ENCODE data around the gene BTBD19. TPM values are rescaled to one million over a fixed set of nuclear protein-coding genes. Genes with fewer than 3 reads are reported as not detected.
"Not testable (repeated sequence)": the region's sequence is repeated elsewhere in the genome, so short reads cannot be mapped to it uniquely, and the experiment has no call there.

The BTBD19 gene
- total RNA-seq, 4 donors from 2014 or later: 1.2 to 7.3 (median 4.4) TPM

DNA sequence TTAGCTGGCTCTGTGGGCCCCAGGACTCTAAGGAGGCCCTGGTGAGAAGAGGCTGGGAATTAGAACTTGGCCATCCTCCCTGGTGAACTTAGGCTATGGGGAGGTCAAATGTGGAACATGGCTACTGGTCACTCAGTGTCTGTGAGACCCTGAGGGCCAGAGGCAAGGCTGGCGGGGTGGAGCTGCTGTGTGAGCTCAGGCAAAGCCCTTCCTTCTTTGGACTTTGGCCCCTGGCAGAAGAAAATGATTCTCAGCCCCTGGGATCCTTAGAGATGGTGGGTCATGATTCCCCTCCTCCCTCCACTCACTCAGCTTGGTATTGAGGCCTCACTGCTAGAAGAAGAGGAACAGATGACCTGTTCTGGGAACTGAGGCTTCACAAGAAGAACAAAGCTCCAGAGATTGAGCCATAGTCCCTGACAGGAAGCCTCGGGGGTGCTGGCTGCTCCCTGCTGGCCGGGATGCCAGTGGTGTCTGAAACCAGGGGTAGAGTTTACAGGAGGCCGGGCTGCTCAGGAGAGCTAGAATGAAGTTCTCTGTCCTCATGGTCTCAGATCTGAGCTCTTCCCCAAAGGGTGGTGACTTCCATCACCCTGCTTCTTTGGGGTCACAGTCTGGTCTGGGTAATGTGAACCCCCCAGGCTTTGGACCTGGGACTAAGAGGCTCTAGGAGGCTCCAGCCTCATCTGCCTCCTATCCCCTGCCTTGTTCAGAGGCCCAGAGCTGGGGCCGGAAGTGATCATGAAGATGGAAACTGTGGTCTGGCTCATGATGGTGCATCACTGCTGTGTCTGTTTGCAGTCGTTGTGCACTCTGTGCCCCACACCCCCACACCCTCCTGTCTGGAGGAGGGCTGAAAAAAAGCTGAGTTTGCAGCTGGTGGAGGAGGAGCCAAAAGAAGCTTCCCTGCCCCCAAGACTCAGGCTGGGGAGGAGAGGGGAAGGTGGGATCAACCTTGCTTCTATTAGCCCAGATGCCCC, 905 bp downstream of the BTBD19 start:
- peak overlapping the region; percentile 94 for H3K27ac ChIP-seq
- H3K27me3 ChIP-seq: no peaks in the 10 kb centered on the region
- H3K36me3 ChIP-seq: peaks cover 23% of the 10 kb centered on the region
- TF ChIP-seq POLR2AphosphoS5 (IDR thresholded peaks at IDR 0.05) (no peak), POLR2A (IDR thresholded peaks at IDR 0.05) (no peak), EP300 (IDR thresholded peaks at IDR 0.05) (no peak)
- TF ChIP-seq, protein P1, sequence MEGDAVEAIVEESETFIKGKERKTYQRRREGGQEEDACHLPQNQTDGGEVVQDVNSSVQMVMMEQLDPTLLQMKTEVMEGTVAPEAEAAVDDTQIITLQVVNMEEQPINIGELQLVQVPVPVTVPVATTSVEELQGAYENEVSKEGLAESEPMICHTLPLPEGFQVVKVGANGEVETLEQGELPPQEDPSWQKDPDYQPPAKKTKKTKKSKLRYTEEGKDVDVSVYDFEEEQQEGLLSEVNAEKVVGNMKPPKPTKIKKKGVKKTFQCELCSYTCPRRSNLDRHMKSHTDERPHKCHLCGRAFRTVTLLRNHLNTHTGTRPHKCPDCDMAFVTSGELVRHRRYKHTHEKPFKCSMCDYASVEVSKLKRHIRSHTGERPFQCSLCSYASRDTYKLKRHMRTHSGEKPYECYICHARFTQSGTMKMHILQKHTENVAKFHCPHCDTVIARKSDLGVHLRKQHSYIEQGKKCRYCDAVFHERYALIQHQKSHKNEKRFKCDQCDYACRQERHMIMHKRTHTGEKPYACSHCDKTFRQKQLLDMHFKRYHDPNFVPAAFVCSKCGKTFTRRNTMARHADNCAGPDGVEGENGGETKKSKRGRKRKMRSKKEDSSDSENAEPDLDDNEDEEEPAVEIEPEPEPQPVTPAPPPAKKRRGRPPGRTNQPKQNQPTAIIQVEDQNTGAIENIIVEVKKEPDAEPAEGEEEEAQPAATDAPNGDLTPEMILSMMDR (IDR thresholded peaks at IDR 0.05): no peak
- H3K4me1 ChIP-seq: peaks cover 82% of the 10 kb centered on the region
- WGBS: 43% methylated on average over 6 of the region's 6 CpGs
- H3K9me3 ChIP-seq: no peaks in the 10 kb centered on the region
- peak; percentile 83 to 85 for DNase-seq (ENCODE audit: low spot score in 2 of 2)
- H3K4me3 ChIP-seq: peak overlapping the region; percentile 33

DNA sequence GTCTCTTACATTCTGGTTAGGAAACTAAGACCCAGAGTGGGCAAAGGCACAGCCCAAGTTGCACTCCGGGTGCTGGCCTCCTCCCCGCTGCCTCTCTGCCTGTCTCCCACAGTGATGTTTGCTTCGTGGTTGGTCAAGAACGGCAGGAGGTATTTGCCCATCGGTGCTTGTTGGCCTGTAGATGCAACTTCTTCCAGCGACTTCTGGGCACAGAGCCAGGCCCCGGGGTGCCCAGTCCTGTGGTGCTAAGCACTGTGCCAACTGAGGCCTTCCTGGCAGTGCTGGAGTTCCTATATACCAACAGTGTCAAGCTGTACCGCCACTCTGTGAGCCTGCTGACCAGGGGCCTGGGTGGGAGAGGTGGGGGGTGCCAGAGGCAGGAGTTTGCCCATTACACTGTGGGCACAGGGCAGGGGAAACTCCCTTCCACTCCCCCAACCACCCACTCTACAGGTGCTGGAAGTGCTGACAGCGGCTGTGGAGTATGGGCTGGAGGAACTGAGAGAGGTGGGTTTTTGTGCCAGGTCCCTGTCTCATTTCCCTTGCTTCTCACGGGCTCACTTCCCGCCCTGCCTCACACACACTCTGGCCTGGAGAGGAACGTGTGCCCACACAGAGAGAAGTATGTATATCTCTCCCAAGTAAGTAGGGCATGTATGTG, 1.9 kb downstream of the BTBD19 start:
- peak in 1 of 2 donors; percentile 86 for DNase-seq (ENCODE audit: low spot score in 2 of 2)
- Histone ChIP-seq H3K4me3 (peak overlapping the region; percentile 33), H3K4me1 (peaks cover 91% of the 10 kb centered on the region), H3K27me3 (no peaks in the 10 kb centered on the region), H3K36me3 (peaks cover 13% of the 10 kb centered on the region), H3K27ac (peak overlapping the region; percentile 94), H3K9me3 (no peaks in the 10 kb centered on the region)
- TF ChIP-seq POLR2AphosphoS5 (IDR thresholded peaks at IDR 0.05): peak in 1 of 3 donors; percentile 18
- TF ChIP-seq, protein P1 (IDR thresholded peaks at IDR 0.05): no peak
- WGBS: 31% methylated on average over 10 of the region's 12 CpGs

DNA sequence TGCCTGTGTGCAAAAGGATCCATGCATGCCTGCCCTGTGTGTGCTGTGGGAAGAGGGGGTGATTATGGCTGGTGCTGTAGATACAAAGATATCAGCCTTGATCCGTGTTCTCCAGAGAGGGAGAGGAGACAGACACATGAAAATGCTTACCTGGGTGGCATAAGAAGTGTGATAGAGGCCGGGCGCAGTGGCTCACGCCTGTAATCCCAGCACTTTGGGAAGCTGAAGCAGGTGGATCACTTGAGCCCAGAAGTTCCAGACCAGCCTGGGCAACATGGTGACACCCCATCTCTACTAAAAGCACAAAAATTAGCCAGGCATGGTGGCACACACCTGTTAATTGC, 2.4 kb downstream of the BTBD19 start:
- not testable (repeated sequence) for H3K36me3 ChIP-seq, H3K27me3 ChIP-seq, H3K9me3 ChIP-seq, H3K4me3 ChIP-seq
- 88% methylated on average over 4 of the region's 4 CpGs for WGBS
- DNase-seq (ENCODE audit: low spot score in 2 of 2): peak in 1 of 2 donors; percentile 21
- peaks cover 96% of the 10 kb centered on the region for H3K4me1 ChIP-seq
- peak overlapping the region; percentile 94 for H3K27ac ChIP-seq

DNA sequence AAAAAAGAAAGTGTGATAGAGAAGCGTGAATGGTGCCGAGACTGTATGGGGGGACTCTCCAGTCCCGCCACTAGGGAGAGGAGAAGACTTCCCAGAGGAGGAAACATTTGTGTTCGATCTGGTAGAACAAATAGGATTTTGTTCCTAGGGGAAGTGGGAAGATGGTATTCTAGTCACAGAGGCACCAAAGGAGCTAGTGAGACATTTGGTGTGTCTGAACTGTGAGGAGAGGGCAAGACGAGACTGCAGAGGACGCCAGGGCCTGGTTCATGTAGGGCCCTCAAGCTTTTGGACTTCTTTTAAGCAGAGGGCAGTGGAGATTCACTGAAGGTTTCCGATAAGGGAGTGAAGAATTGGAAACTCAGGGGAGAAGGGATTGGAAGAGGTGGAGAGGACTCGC, 2.9 kb downstream of the BTBD19 start:
- peak in 1 of 2 donors; percentile 12 for DNase-seq (ENCODE audit: low spot score in 2 of 2)
- 60% methylated on average over 8 of the region's 8 CpGs for WGBS
- peaks cover 94% of the 10 kb centered on the region for H3K4me1 ChIP-seq
- peaks cover 3% of the 10 kb centered on the region for H3K36me3 ChIP-seq
- TF ChIP-seq POLR2A (IDR thresholded peaks at IDR 0.05): no peak
- no peak for TF ChIP-seq POLR2AphosphoS5 (IDR thresholded peaks at IDR 0.05)
- TF ChIP-seq, protein P1 (IDR thresholded peaks at IDR 0.05): no peak
- no peak for TF ChIP-seq EP300 (IDR thresholded peaks at IDR 0.05)
- H3K4me3 ChIP-seq: no peak overlapping the region
- H3K27ac ChIP-seq: peak overlapping the region; percentile 94
- no peaks in the 10 kb centered on the region for H3K9me3 ChIP-seq
- H3K27me3 ChIP-seq: no peaks in the 10 kb centered on the region

DNA sequence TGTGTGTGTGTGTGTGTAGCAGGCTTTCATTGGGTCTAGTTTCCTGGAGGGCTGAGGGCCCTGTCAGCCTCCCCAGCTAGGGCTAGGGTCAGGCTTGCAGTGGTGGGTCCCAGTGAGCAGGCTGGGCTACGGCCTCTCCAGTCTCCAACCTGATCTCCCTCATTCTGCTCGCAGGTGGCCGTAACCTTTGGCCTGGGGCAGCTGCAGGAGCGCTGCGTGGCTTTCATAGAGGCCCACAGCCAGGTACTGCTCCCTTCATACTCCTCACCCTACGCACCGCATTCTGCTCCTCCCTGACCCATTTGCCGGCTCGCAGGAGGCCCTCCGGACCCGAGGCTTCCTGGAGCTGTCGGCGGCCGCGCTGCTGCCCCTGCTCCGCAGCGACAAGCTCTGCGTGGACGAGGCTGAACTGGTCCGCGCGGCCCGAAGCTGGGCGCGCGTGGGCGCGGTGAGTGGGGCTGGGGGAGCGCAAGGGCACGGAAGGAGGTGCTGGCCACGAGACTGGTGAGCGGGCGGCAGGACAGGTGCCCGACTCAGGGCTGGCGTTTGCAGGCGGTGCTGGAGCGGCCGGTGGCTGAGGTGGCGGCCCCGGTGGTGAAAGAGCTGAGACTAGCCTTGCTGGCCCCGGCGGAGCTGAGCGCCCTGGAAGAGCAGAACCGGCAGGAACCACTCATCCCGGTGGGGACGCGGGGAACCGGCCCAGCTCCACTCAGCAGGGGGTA, 4.7 kb downstream of the BTBD19 start:
- Histone ChIP-seq H3K4me1 (peaks cover 79% of the 10 kb centered on the region), H3K27ac (peak overlapping the region; percentile 94), H3K36me3 (no peaks in the 10 kb centered on the region), H3K9me3 (no peaks in the 10 kb centered on the region), H3K4me3 (peak overlapping the region; percentile 53), H3K27me3 (no peaks in the 10 kb centered on the region)
- TF ChIP-seq, protein P1 (IDR thresholded peaks at IDR 0.05): no peak
- no peak for TF ChIP-seq EP300 (IDR thresholded peaks at IDR 0.05)
- no peak for TF ChIP-seq POLR2AphosphoS5 (IDR thresholded peaks at IDR 0.05)
- TF ChIP-seq POLR2A (IDR thresholded peaks at IDR 0.05): no peak
- peak in 1 of 2 donors; percentile 80 for DNase-seq (ENCODE audit: low spot score in 2 of 2)
- WGBS: 71% methylated on average over 34 of the region's 48 CpGs

DNA sequence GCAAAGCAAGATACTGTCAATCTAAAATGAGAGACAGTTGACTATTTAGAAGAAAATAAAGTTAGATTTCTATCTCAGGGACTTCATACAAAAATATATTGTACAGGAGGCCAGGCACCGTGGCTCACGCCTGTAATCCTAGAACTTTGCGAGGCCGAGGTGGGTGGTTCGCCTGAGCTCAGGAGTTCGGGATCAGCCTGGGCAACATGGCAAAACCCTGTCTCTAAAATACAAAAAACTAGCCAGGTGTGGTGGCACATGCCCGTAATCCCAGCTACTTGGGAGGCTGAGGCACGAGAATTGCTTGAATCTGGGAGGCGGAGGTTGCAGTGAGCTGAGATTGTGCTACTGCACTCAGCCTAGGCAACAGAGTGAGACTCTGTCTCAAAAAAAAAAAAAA, 7.6 kb downstream of the BTBD19 start:
- not testable (repeated sequence) for H3K9me3 ChIP-seq; H3K4me3 ChIP-seq; H3K36me3 ChIP-seq; DNase-seq (ENCODE audit: low spot score in 2 of 2); H3K27me3 ChIP-seq
- Histone ChIP-seq H3K27ac (peak overlapping the region; percentile 42), H3K4me1 (peaks cover 67% of the 10 kb centered on the region)
- 83% methylated on average over 9 of the region's 9 CpGs for WGBS
